Vagina (tissue), 2 donors: ENCODE results near the gene RECK. TPM values are rescaled to one million over a fixed set of nuclear protein-coding genes. Genes with fewer than 3 reads are reported as not detected.

Experiments
- DNase-seq, 2 donors: peaks; one replicate each; pipeline ENCODE4 v3.0.0-alpha.2; 2017; ENCODE audit errors: extremely low spot score in 2 of 2
- H3K27ac ChIP-seq: fragments of 200-600 bp; sonication (generic); one replicate; pipeline ENCODE4 v1.5.1; 2019
- H3K27me3 ChIP-seq: fragments of 200-600 bp; sonication (generic); one replicate; pipeline ENCODE4 v1.5.1; 2019
- H3K36me3 ChIP-seq, 2 donors: fragments of 200-600 bp; sonication (generic); one replicate each; pipeline ENCODE4 v1.5.1; 2017 to 2019
- H3K4me1 ChIP-seq: fragments of 200-600 bp; sonication (generic); one replicate; pipeline ENCODE4 v1.5.1; 2019
- H3K4me3 ChIP-seq, 2 donors: fragments of 200-600 bp; sonication (generic); 1 replicate in 1 of 2; 2 replicates in 1 of 2; pipeline ENCODE4 v1.5.1; 2016 to 2019
- H3K9me3 ChIP-seq: fragments of 200-600 bp; sonication (generic); one replicate; pipeline ENCODE4 v1.5.1; 2019
- CTCF ChIP-seq, 3 experiments: fragments of 450-650 bp in 2 of 3; fragments of 200-600 bp in 1 of 3; sonication (generic) in 1 of 3; IDR thresholded peaks; one replicate each; pipeline ENCODE4 v1.5.1; 2017 to 2019; ENCODE audit warnings: antibody characterized with exemption in 3 of 3, mild to moderate bottlenecking in 2 of 3, moderate library complexity in 2 of 3
- POLR2A ChIP-seq, 2 donors: fragments of 450-650 bp; IDR thresholded peaks; one replicate each; pipeline ENCODE4 v1.6.1; 2017; ENCODE audit warnings: antibody characterized with exemption in 2 of 2, mild to moderate bottlenecking in 2 of 2, moderate library complexity in 2 of 2
- POLR2AphosphoS5 ChIP-seq, 2 donors: sonication (generic); formaldehyde crosslinking; IDR thresholded peaks; one replicate each; pipeline ENCODE4 v1.9.0; 2017; ENCODE audit warnings: antibody characterized with exemption in 2 of 2, mild to moderate bottlenecking in 2 of 2, low read depth in 1 of 2; ENCODE audit not compliant: insufficient read depth in 1 of 2
- intact Hi-C: fragments of 100-400 bp; cut with DNase I; formaldehyde crosslinking; loops from one replicate; pipeline ENCODE4 v1.15.1; 2023
- total RNA-seq: library from RNA; depleted of rRNA; stranded (reverse); fragments of >200 nt; gene quantifications from one replicate; pipeline ENCODE4 v1.2.3, GENCODE V29; 2016

RECK gene
- total RNA-seq, 1 donor from 2014 or later: 15.5 TPM

GRCh38 chr9:36144309-36145232 is 107.9 kb downstream of the RECK start:
- no peaks in the 10 kb centered on the region for H3K36me3 ChIP-seq
- DNase-seq: no peak
- no peaks in the 10 kb centered on the region for H3K27me3 ChIP-seq
- H3K27ac ChIP-seq: peak overlapping the region; percentile 14
- TF ChIP-seq POLR2A (IDR thresholded peaks at IDR 0.05): no peak
- peaks cover 76% of the 10 kb centered on the region for H3K4me1 ChIP-seq
- H3K4me3 ChIP-seq: no peak overlapping the region
- intact Hi-C loops: no loop called here
- no peaks in the 10 kb centered on the region for H3K9me3 ChIP-seq

GRCh38 chr9:36145970-36146369 is 109.3 kb downstream of the RECK start:
- TF ChIP-seq POLR2A (IDR thresholded peaks at IDR 0.05) (no peak), CTCF (IDR thresholded peaks at IDR 0.05) (no peak), POLR2AphosphoS5 (IDR thresholded peaks at IDR 0.05; ENCODE audit: insufficient read depth in 1 of 2, low read depth in 1 of 2) (no peak)
- H3K27me3 ChIP-seq: no peaks in the 10 kb centered on the region
- no peak overlapping the region for H3K4me3 ChIP-seq
- no peak for DNase-seq
- no peaks in the 10 kb centered on the region for H3K9me3 ChIP-seq
- intact Hi-C loops: no loop called here
- no peaks in the 10 kb centered on the region for H3K36me3 ChIP-seq
- H3K27ac ChIP-seq: no peak overlapping the region
- peaks cover 65% of the 10 kb centered on the region for H3K4me1 ChIP-seq

GRCh38 chr9:36146651-36147050 is 109.9 kb downstream of the RECK start:
- H3K36me3 ChIP-seq: no peaks in the 10 kb centered on the region
- TF ChIP-seq POLR2AphosphoS5 (IDR thresholded peaks at IDR 0.05; ENCODE audit: insufficient read depth in 1 of 2, low read depth in 1 of 2) (no peak), POLR2A (IDR thresholded peaks at IDR 0.05) (no peak), CTCF (IDR thresholded peaks at IDR 0.05) (no peak)
- no peaks in the 10 kb centered on the region for H3K9me3 ChIP-seq
- intact Hi-C loops: no loop called here
- H3K4me3 ChIP-seq: no peak overlapping the region
- DNase-seq: no peak
- H3K27ac ChIP-seq: peak overlapping the region; percentile 83
- H3K27me3 ChIP-seq: no peaks in the 10 kb centered on the region
- peaks cover 59% of the 10 kb centered on the region for H3K4me1 ChIP-seq

GRCh38 chr9:36147441-36148175 is 110.9 kb downstream of the RECK start:
- intact Hi-C loops: no loop called here
- H3K9me3 ChIP-seq: no peaks in the 10 kb centered on the region
- no peaks in the 10 kb centered on the region for H3K27me3 ChIP-seq
- peak overlapping the region; percentile 83 for H3K27ac ChIP-seq
- no peak for DNase-seq
- no peak overlapping the region for H3K4me3 ChIP-seq
- H3K36me3 ChIP-seq: no peaks in the 10 kb centered on the region
- H3K4me1 ChIP-seq: peaks cover 49% of the 10 kb centered on the region
- no peak for TF ChIP-seq CTCF (IDR thresholded peaks at IDR 0.05)
- TF ChIP-seq POLR2AphosphoS5 (IDR thresholded peaks at IDR 0.05; ENCODE audit: insufficient read depth in 1 of 2, low read depth in 1 of 2): no peak
- no peak for TF ChIP-seq POLR2A (IDR thresholded peaks at IDR 0.05)

GRCh38 chr9:36148311-36149051 is 111.8 kb downstream of the RECK start:
- H3K9me3 ChIP-seq: no peaks in the 10 kb centered on the region
- H3K36me3 ChIP-seq: no peaks in the 10 kb centered on the region
- H3K4me3 ChIP-seq: no peak overlapping the region
- peaks cover 40% of the 10 kb centered on the region for H3K4me1 ChIP-seq
- H3K27ac ChIP-seq: peak overlapping the region; percentile 83
- peak in 1 of 2 donors; percentile 98 for DNase-seq
- intact Hi-C loops: no loop called here
- TF ChIP-seq CTCF (IDR thresholded peaks at IDR 0.05): no peak
- peak; percentile 85 to 87 for TF ChIP-seq POLR2AphosphoS5 (IDR thresholded peaks at IDR 0.05; ENCODE audit: insufficient read depth in 1 of 2, low read depth in 1 of 2)
- H3K27me3 ChIP-seq: no peaks in the 10 kb centered on the region
